Sigmoid colon (tissue), 4 donors: ENCODE measurements around the gene CYTH4.

ENCODE experiments used
- EP300 ChIP-seq, 4 donors: sonication (generic); formaldehyde crosslinking; IDR thresholded peaks; one replicate each; pipeline ENCODE4 v1.6.1; 2017; ENCODE audit warnings: antibody characterized with exemption in 4 of 4
- POLR2A ChIP-seq, 2 donors: fragments of 450-650 bp; IDR thresholded peaks; one replicate each; pipeline ENCODE4 v1.6.1; 2016; ENCODE audit warnings: antibody characterized with exemption in 2 of 2, mild to moderate bottlenecking in 2 of 2, moderate library complexity in 2 of 2
- TF ChIP-seq, protein P1 (sequence below), 4 experiments: fragments of 450-650 bp in 3 of 4; fragments of 200-600 bp in 1 of 4; IDR thresholded peaks; one replicate each; pipeline ENCODE4 v1.5.1; 2016 to 2019; ENCODE audit warnings: antibody characterized with exemption in 4 of 4, mild to moderate bottlenecking in 3 of 4, moderate library complexity in 2 of 4

DNA sequence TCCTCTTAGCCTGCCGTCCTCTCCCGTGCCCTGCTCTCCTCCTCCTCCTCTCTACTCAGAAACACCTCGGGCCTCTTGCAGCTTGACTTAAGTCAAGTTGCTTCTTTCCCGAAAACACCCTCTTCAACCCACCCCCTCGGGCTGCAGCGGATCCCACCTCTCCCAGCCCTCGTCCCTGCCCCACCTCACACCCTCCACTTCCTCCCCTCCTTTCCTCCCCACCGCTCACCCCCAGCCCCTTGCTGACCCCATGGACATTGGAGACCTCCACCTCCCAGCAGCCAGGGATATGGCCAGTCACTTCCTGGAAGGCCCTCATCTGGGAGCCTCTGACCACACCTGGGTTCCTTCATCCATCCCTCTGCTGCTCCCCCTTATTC is 8.5 kb upstream of the CYTH4 start:
- TF ChIP-seq EP300 (IDR thresholded peaks at IDR 0.05): no peak
- TF ChIP-seq POLR2A (IDR thresholded peaks at IDR 0.05): no peak
- TF ChIP-seq, protein P1, sequence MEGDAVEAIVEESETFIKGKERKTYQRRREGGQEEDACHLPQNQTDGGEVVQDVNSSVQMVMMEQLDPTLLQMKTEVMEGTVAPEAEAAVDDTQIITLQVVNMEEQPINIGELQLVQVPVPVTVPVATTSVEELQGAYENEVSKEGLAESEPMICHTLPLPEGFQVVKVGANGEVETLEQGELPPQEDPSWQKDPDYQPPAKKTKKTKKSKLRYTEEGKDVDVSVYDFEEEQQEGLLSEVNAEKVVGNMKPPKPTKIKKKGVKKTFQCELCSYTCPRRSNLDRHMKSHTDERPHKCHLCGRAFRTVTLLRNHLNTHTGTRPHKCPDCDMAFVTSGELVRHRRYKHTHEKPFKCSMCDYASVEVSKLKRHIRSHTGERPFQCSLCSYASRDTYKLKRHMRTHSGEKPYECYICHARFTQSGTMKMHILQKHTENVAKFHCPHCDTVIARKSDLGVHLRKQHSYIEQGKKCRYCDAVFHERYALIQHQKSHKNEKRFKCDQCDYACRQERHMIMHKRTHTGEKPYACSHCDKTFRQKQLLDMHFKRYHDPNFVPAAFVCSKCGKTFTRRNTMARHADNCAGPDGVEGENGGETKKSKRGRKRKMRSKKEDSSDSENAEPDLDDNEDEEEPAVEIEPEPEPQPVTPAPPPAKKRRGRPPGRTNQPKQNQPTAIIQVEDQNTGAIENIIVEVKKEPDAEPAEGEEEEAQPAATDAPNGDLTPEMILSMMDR (IDR thresholded peaks at IDR 0.05): no peak
